ENCODE data around the gene TK2.
"Not testable (repeated sequence)": the region's sequence is repeated elsewhere in the genome, so short reads cannot be mapped to it uniquely, and the experiment has no call there.

TK2 gene

GRCh38 chr16:66569827-66570405 is 20.0 kb upstream of the TK2 start:
- Histone ChIP-seq H3K27me3 (replicated peaks; ENCODE audit: insufficient read depth, low read length) (no peaks in the 10 kb centered on the region), H3K27ac (ENCODE audit: low read length) (no peak overlapping the region), H3K79me2 (ENCODE audit: low read length) (peaks cover 15% of the 10 kb centered on the region), H3K36me3 (replicated peaks; ENCODE audit: insufficient read depth, low read length) (0 out of 2 replicates have a peak, but pooled peaks cover 4% of the 10 kb centered on the region), H3K9ac (ENCODE audit: low read length) (no peak overlapping the region), H3K4me2 (ENCODE audit: low read depth, low read length) (no peak overlapping the region), H2AFZ (ENCODE audit: low read length) (no peak overlapping the region), H3F3A (ENCODE audit: insufficient read depth, low read length) (0 out of 2 replicates have a peak, but pooled peaks cover 5% of the 10 kb centered on the region), H3K4me3 (ENCODE audit: low read length) (no peak overlapping the region), H3K4me1 (ENCODE audit: low read length) (no peaks in the 10 kb centered on the region), H3K9me2 (replicated peaks; ENCODE audit: insufficient read depth, low read length) (no peaks in the 10 kb centered on the region), H4K20me1 (ENCODE audit: insufficient read depth, low read length) (no peaks in the 10 kb centered on the region), H3K9me3 (replicated peaks; ENCODE audit: insufficient read depth, low read length) (no peaks in the 10 kb centered on the region)
- DNase-seq: no peak
- no peak for TF ChIP-seq EZH2phosphoT487 (IDR thresholded peaks at IDR 0.05; ENCODE audit: low read length)
- no peak for TF ChIP-seq CTCF (IDR thresholded peaks at IDR 0.05; ENCODE audit: low read length)
- TF ChIP-seq EZH2 (optimal IDR thresholded peaks at IDR 0.05; ENCODE audit: low read depth, low read length): no peak

- 0 out of 2 replicates have a peak, but pooled peaks cover 5% of the 10 kb centered on the region for H3F3A ChIP-seq (ENCODE audit: insufficient read depth, low read length)
- no peaks in the 10 kb centered on the region for H3K4me1 ChIP-seq (ENCODE audit: low read length)
- peaks cover 19% of the 10 kb centered on the region for H3K79me2 ChIP-seq (ENCODE audit: low read length)
- no peak overlapping the region for H3K9ac ChIP-seq (ENCODE audit: low read length)
- no peaks in the 10 kb centered on the region for H3K9me2 ChIP-seq (replicated peaks; ENCODE audit: insufficient read depth, low read length)
- DNase-seq: no peak
- H3K4me2 ChIP-seq (ENCODE audit: low read depth, low read length): no peak overlapping the region
- TF ChIP-seq CTCF (IDR thresholded peaks at IDR 0.05; ENCODE audit: low read length): no peak
- TF ChIP-seq EZH2 (optimal IDR thresholded peaks at IDR 0.05; ENCODE audit: low read depth, low read length): no peak
- no peak for TF ChIP-seq EZH2phosphoT487 (IDR thresholded peaks at IDR 0.05; ENCODE audit: low read length)
- no peaks in the 10 kb centered on the region for H3K27me3 ChIP-seq (replicated peaks; ENCODE audit: insufficient read depth, low read length)
- no peak overlapping the region for H3K27ac ChIP-seq (ENCODE audit: low read length)
- no peak overlapping the region for H2AFZ ChIP-seq (ENCODE audit: low read length)
- H3K36me3 ChIP-seq (replicated peaks; ENCODE audit: insufficient read depth, low read length): peaks cover 9% of the 10 kb centered on the region; the same call in 1 of the 2 replicates
- H3K9me3 ChIP-seq (replicated peaks; ENCODE audit: insufficient read depth, low read length): no peaks in the 10 kb centered on the region
- no peak overlapping the region for H3K4me3 ChIP-seq (ENCODE audit: low read length)
- no peaks in the 10 kb centered on the region for H4K20me1 ChIP-seq (ENCODE audit: insufficient read depth, low read length)
Measured at GRCh38 chr16:66569131-66569530, 19.2 kb upstream of the TK2 start.

- H4K20me1 ChIP-seq (ENCODE audit: insufficient read depth, low read length): no peaks in the 10 kb centered on the region
- H3K79me2 ChIP-seq (ENCODE audit: low read length): peaks cover 27% of the 10 kb centered on the region
- no peaks in the 10 kb centered on the region for H3K27me3 ChIP-seq (replicated peaks; ENCODE audit: insufficient read depth, low read length)
- H3K4me2 ChIP-seq (ENCODE audit: low read depth, low read length): no peak overlapping the region
- no peaks in the 10 kb centered on the region for H3K4me1 ChIP-seq (ENCODE audit: low read length)
- H3K36me3 ChIP-seq (replicated peaks; ENCODE audit: insufficient read depth, low read length): peaks cover 14% of the 10 kb centered on the region
- H3K9ac ChIP-seq (ENCODE audit: low read length): no peak overlapping the region
- TF ChIP-seq EZH2 (optimal IDR thresholded peaks at IDR 0.05; ENCODE audit: low read depth, low read length): no peak
- no peak for TF ChIP-seq CTCF (IDR thresholded peaks at IDR 0.05; ENCODE audit: low read length)
- no peak for TF ChIP-seq EZH2phosphoT487 (IDR thresholded peaks at IDR 0.05; ENCODE audit: low read length)
- no peak overlapping the region for H2AFZ ChIP-seq (ENCODE audit: low read length)
- 0 out of 2 replicates have a peak, but pooled peaks cover 5% of the 10 kb centered on the region for H3F3A ChIP-seq (ENCODE audit: insufficient read depth, low read length)
- H3K27ac ChIP-seq (ENCODE audit: low read length): no peak overlapping the region
- H3K9me3 ChIP-seq (replicated peaks; ENCODE audit: insufficient read depth, low read length): no peaks in the 10 kb centered on the region
- no peaks in the 10 kb centered on the region for H3K9me2 ChIP-seq (replicated peaks; ENCODE audit: insufficient read depth, low read length)
- no peak overlapping the region for H3K4me3 ChIP-seq (ENCODE audit: low read length)
- no peak for DNase-seq
Measured at GRCh38 chr16:66568355-66568754, 18.4 kb upstream of the TK2 start.

- peaks cover 18% of the 10 kb centered on the region for H3K36me3 ChIP-seq (replicated peaks; ENCODE audit: insufficient read depth, low read length)
- peaks cover 38% of the 10 kb centered on the region for H3K79me2 ChIP-seq (ENCODE audit: low read length)
- H3K4me2 ChIP-seq (ENCODE audit: low read depth, low read length); H3K9ac ChIP-seq (ENCODE audit: low read length); H3K9me2 ChIP-seq (replicated peaks; ENCODE audit: insufficient read depth, low read length); H2AFZ ChIP-seq (ENCODE audit: low read length); H4K20me1 ChIP-seq (ENCODE audit: insufficient read depth, low read length); DNase-seq; H3K27ac ChIP-seq (ENCODE audit: low read length); H3K4me3 ChIP-seq (ENCODE audit: low read length); H3K27me3 ChIP-seq (replicated peaks; ENCODE audit: insufficient read depth, low read length); H3F3A ChIP-seq (ENCODE audit: insufficient read depth, low read length); H3K4me1 ChIP-seq (ENCODE audit: low read length); H3K9me3 ChIP-seq (replicated peaks; ENCODE audit: insufficient read depth, low read length): not testable (repeated sequence)
Measured at GRCh38 chr16:66567270-66567669, 17.3 kb upstream of the TK2 start.

Data from MM.1S (cell line).